ENCODE data around the gene AFP.

DNA sequence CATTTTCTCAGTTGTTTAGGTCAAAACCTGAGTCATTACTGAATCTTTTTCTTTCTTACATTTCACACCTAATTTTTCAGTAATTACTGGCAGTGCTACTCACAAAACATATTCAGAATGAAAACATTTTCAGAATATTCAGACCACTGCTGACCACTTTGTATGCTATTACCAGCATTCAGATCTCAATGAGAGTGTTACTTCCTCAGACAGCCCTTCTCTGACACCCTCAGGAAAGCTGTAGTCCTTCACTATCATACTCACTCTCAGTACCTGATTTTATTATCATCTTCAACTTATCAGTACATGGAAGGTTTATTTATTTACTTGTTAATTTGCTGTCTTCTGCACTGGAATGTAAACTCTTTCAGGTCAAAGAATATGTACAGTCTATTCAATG is 44.2 kb upstream of the AFP start:
- TF ChIP-seq POLR2AphosphoS5 (IDR thresholded peaks at IDR 0.05; ENCODE audit: low read depth, low read length) (no peak), POLR2A (IDR thresholded peaks at IDR 0.05; ENCODE audit: low read depth, low read length) (no peak)
